Body of pancreas (tissue), 4 donors: ENCODE data around the gene MAJIN. TPM values are rescaled to one million over a fixed set of nuclear protein-coding genes. Genes with fewer than 3 reads are reported as not detected.

Experiments
- ATAC-seq: fragments of 150-250 bp; one replicate; pipeline ENCODE4 v1.9.1; 2016
- DNase-seq, 4 donors: peaks; one replicate each; pipeline ENCODE4 v3.0.0-alpha.2; 2019
- H3K27ac ChIP-seq, 4 donors: fragments of 200-600 bp; sonication (generic); 1 replicate in 3 of 4; 2 replicates in 1 of 4; pipeline versions ENCODE4 v1.5.1 to v1.6.1; 2016 to 2019; ENCODE audit warnings: mild to moderate bottlenecking in 1 of 4, mixed read lengths in 1 of 4, moderate library complexity in 1 of 4
- H3K27me3 ChIP-seq, 2 donors: fragments of 200-600 bp; sonication (generic); one replicate each; pipeline ENCODE4 v1.6.0; 2016; ENCODE audit warnings: mild to moderate bottlenecking in 1 of 2
- H3K36me3 ChIP-seq, 2 donors: fragments of 200-600 bp; sonication (generic); replicated peaks in 1 of 2; 2 replicates each; pipeline ENCODE4 v1.5.1; 2016; ENCODE audit warnings: low read depth in 2 of 2; ENCODE audit not compliant: insufficient read depth in 1 of 2
- H3K4me1 ChIP-seq: fragments of 200-600 bp; sonication (generic); one replicate; pipeline ENCODE4 v1.6.0; 2016
- H3K4me3 ChIP-seq, 2 donors: fragments of 200-600 bp; sonication (generic); 1 replicate in 1 of 2; 2 replicates in 1 of 2; pipeline ENCODE4 v1.5.1; 2016 to 2019
- H3K9me3 ChIP-seq, 3 donors: fragments of 200-600 bp; sonication (generic); 1 replicate in 2 of 3; 2 replicates in 1 of 3; pipeline ENCODE4 v1.5.1; 2016
- POLR2A ChIP-seq, 3 donors: fragments of 450-650 bp; IDR thresholded peaks; one replicate each; pipeline ENCODE4 v1.6.1; 2016; ENCODE audit warnings: antibody characterized with exemption in 3 of 3, mild to moderate bottlenecking in 2 of 3
- WGBS, 2 donors: methylation state at CpG; one replicate each; pipeline ENCODE4 v1.1.5; 2017; 5-methylcytosine and 5-hydroxymethylcytosine counted together
- intact Hi-C: fragments of 100-400 bp; cut with DNase I; formaldehyde crosslinking; loops from one replicate; pipeline ENCODE4 v1.15.1; 2023
- total RNA-seq, 2 donors: library from RNA; depleted of rRNA; stranded (reverse); fragments of >200 nt; gene quantifications; one replicate each; pipeline ENCODE4 v1.1.0, GENCODE V29; 2016
- TF ChIP-seq, protein P1 (sequence below), 7 experiments: fragments of 450-650 bp in 4 of 7; fragments of 200-600 bp in 3 of 7; sonication (generic) in 3 of 7; IDR thresholded peaks; one replicate each; pipeline ENCODE4 v1.5.1; 2016 to 2019; ENCODE audit warnings: antibody characterized with exemption in 7 of 7

MAJIN gene
- total RNA-seq, 2 donors from 2014 or later: 0.78 TPM; not detected in 1

DNA sequence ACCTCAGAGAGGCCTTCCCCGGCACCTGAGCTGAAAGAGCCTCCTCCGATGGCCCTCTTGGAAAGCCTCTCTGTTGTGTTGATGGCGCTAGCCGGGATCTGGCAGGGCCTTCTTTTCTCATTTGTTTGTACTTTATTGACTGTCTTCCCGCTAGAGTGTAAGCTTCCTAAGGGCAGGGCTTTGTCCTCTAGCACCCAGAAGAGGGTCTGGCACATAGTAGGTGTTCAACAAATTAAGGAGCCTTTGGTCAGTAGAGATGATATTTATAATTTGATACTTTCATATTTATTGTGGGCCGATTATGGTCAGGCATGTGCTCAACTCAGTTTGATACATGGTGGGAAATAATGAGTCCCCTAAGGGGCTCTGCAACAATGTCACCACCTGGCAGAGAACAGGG, 46.0 kb upstream of the MAJIN start:
- Histone ChIP-seq H3K4me3 (no peak overlapping the region), H3K9me3 (no peaks in the 10 kb centered on the region), H3K4me1 (peaks cover 18% of the 10 kb centered on the region), H3K36me3 (peaks cover 0 to 2% of the 10 kb centered on the region in 2 donors), H3K27ac (no peak overlapping the region), H3K27me3 (no peaks in the 10 kb centered on the region)
- TF ChIP-seq, protein P1, sequence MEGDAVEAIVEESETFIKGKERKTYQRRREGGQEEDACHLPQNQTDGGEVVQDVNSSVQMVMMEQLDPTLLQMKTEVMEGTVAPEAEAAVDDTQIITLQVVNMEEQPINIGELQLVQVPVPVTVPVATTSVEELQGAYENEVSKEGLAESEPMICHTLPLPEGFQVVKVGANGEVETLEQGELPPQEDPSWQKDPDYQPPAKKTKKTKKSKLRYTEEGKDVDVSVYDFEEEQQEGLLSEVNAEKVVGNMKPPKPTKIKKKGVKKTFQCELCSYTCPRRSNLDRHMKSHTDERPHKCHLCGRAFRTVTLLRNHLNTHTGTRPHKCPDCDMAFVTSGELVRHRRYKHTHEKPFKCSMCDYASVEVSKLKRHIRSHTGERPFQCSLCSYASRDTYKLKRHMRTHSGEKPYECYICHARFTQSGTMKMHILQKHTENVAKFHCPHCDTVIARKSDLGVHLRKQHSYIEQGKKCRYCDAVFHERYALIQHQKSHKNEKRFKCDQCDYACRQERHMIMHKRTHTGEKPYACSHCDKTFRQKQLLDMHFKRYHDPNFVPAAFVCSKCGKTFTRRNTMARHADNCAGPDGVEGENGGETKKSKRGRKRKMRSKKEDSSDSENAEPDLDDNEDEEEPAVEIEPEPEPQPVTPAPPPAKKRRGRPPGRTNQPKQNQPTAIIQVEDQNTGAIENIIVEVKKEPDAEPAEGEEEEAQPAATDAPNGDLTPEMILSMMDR (IDR thresholded peaks at IDR 0.05): no peak
- TF ChIP-seq POLR2A (IDR thresholded peaks at IDR 0.05): no peak
- ATAC-seq: no peak
- WGBS, 2 donors: 96 to 100% methylated on average over 6 of the region's 6 CpGs
- intact Hi-C loops: no loop called here
- DNase-seq: no peak

DNA sequence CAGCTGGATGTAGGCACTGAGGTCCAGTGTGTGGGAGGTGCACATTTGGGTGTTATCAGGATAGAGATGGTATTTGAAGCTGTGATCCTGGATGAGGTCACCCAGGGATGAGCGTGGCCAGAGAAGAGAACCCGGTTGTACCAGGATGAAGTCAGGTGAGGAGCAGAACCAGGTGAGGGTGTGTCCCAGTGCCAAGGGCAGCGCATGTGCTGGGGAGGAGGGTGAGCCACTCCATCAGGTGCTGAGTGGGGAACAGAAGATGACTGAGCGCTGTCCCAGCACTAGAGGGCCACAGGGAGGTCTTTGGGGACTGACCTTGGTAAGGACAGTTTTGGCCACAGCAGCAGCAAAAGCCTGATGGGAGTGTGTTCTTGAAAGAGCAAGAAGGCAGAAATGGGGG, 44.8 kb upstream of the MAJIN start:
- peaks cover 22% of the 10 kb centered on the region for H3K4me1 ChIP-seq
- TF ChIP-seq, protein P1 (IDR thresholded peaks at IDR 0.05): no peak
- TF ChIP-seq POLR2A (IDR thresholded peaks at IDR 0.05): no peak
- no peaks in the 10 kb centered on the region for H3K27me3 ChIP-seq
- ATAC-seq: no peak
- H3K36me3 ChIP-seq: peaks cover 0 to 2% of the 10 kb centered on the region in 2 donors
- 86 to 91% methylated on average over 4 of the region's 4 CpGs for WGBS, 2 donors
- H3K9me3 ChIP-seq: no peaks in the 10 kb centered on the region
- DNase-seq: no peak
- no peak overlapping the region for H3K27ac ChIP-seq
- intact Hi-C loops: no loop called here
- H3K4me3 ChIP-seq: no peak overlapping the region

DNA sequence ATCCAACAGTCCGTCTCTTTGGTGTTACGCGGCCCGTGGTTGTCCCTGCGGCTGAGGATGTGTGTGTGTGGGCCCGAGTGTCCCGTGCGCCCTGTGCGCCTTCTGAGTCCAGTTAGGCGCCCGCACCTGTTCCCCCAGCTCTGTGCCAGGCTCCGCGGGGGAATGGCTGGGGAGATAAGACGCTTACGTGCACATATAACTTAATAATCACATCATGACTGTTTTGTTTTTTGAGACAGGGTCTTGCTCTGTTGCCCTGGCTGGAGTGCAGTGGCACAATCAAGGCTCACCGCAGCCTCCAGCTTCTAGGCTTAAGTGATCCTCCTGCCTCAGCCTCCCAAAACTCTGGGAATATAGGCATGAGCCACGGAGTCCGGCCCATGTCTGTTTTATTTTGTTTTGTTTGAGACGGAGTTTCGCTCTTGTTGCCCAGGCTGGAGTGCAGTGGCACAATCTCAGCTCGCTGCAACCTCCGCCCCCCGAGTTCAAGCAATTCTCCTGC, 42.9 kb upstream of the MAJIN start:
- DNase-seq (peak in 1 of 4 donors; percentile 34), ATAC-seq (peak; percentile 2)
- TF ChIP-seq, protein P1 (IDR thresholded peaks at IDR 0.05): no peak
- TF ChIP-seq POLR2A (IDR thresholded peaks at IDR 0.05): no peak
- Histone ChIP-seq H3K36me3 (peaks cover 0 to 2% of the 10 kb centered on the region in 2 donors), H3K4me3 (peak overlapping the region; percentile 64 to 66), H3K4me1 (peaks cover 22% of the 10 kb centered on the region), H3K9me3 (no peaks in the 10 kb centered on the region), H3K27ac (peak overlapping the region; percentile 95 to 98 (median 95)), H3K27me3 (no peaks in the 10 kb centered on the region)
- intact Hi-C loops: no loop called here
- WGBS, 2 donors: 31 to 32% methylated on average over 13 to 23 of the region's 23 CpGs

DNA sequence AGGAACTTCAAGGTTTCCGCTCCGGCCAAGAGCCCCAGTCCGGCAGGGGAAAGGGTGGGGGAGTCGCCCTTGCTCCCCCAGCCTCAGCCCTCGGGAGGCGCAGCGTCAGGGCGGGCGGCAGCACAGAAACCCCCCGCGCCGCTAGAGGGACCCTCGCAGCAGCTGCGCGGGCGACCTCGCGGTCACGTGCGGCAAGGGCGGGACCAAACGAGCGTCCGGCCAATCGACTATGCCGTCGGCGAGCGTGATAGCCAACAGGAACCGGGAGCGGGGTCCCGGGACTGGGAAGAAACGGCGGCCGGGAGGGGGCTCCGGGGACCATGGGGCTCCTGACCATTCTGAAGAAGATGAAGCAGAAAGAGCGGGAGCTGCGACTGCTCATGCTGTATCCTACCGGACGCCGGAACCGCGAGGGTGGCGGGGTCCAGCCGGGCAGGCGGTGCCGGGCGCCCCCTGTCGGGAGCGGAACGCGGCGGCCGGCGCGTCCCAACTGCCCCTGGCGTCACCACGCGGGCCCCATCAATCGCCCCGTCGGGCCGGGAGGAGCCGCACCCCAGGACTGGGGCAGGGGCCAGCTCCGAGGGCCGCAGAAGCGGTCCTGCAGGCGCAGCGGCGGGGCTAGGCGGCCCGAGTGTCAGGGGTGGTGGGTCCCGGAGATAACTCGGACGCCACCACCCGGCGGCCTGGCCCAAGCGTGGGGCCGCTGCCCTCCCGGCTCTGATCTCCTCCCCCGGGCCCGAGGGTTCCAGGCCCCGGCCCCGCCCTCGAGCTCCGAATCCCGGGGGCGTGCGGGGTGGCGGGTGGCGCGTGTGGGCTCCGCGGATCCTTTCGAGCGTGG, 42.2 kb upstream of the MAJIN start, which contains the start of gene ARL2:
Gene ARL2, plus strand, starts transcription at position 273 of the 838 bp plus-strand sequence. Its CDS starts 48 bp downstream, at position 321.
- intact Hi-C loops: no loop called here
- Histone ChIP-seq H3K4me1 (peaks cover 22% of the 10 kb centered on the region), H3K4me3 (peak within 1 kb of the TSS; percentile 64 to 66), H3K27me3 (no peaks in the 10 kb centered on the region), H3K27ac (peak within 1 kb of the TSS; percentile 95 to 98 (median 95)), H3K36me3 (peaks cover 0 to 2% of the 10 kb centered on the region in 2 donors), H3K9me3 (no peaks in the 10 kb centered on the region)
- peak; percentile 85 to 91 (median 90) for DNase-seq
- ATAC-seq: peak; percentile 87
- peak in 2 of 3 donors; percentile 51 to 59 for TF ChIP-seq POLR2A (IDR thresholded peaks at IDR 0.05)
- TF ChIP-seq, protein P1 (IDR thresholded peaks at IDR 0.05): peak; percentile 72 to 93 (median 92)
- 0% methylated on average over 95 of the region's 96 CpGs; no CpG with 5 or more reads in 1 of the 2 donors for WGBS, 2 donors
